Mononuclear cell (primary cell): ENCODE measurements around the gene ELN. TPM values are rescaled to one million over a fixed set of nuclear protein-coding genes. Genes with fewer than 3 reads are reported as not detected.
"Not testable (repeated sequence)": the region's sequence is repeated elsewhere in the genome, so short reads cannot be mapped to it uniquely, and the experiment has no call there.

Source experiments
- H3K27me3 ChIP-seq: 2 replicates; pipeline ENCODE4 v1.6.0; 2011; ENCODE audit warnings: low read length, control low read depth; ENCODE audit not compliant: insufficient read depth
- H3K4me1 ChIP-seq: 2 replicates; pipeline ENCODE4 v1.5.1; 2011; ENCODE audit warnings: mild to moderate bottlenecking, low read length, control low read depth; ENCODE audit not compliant: insufficient read depth
- H3K4me3 ChIP-seq: 2 replicates; pipeline ENCODE4 v1.5.1; 2011; ENCODE audit warnings: mild to moderate bottlenecking, low read length, moderate library complexity
- H3K9me3 ChIP-seq: 2 replicates; pipeline ENCODE4 v1.5.1; 2011; ENCODE audit warnings: low read depth, mild to moderate bottlenecking, control low read depth, low read length
- total RNA-seq: library from RNA; depleted of rRNA; stranded (reverse); fragments of >200 nt; gene quantifications from one replicate; pipeline ENCODE4 v1.2.3, GENCODE V29; 2012

ELN gene
- total RNA-seq, 1 donor, result not detected

GRCh38 chr7:74040101-74040790 lies 12.3 kb downstream of the ELN start:
- Histone ChIP-seq H3K4me1 (no peaks in the 10 kb centered on the region), H3K4me3 (no peak overlapping the region), H3K27me3 (no peaks in the 10 kb centered on the region), H3K9me3 (no peaks in the 10 kb centered on the region)

- H3K4me1 ChIP-seq, result no peaks in the 10 kb centered on the region
- no peaks in the 10 kb centered on the region for H3K9me3 ChIP-seq
- H3K27me3 ChIP-seq, result no peaks in the 10 kb centered on the region
- H3K4me3 ChIP-seq, result no peak overlapping the region
Observed at GRCh38 chr7:74040791-74041520, 13.0 kb downstream of the ELN start.

GRCh38 chr7:74042746-74043522 lies 15.0 kb downstream of the ELN start:
- H3K4me1 ChIP-seq, result no peaks in the 10 kb centered on the region
- no peaks in the 10 kb centered on the region for H3K9me3 ChIP-seq
- no peak overlapping the region for H3K4me3 ChIP-seq
- H3K27me3 ChIP-seq, result no peaks in the 10 kb centered on the region

DNA sequence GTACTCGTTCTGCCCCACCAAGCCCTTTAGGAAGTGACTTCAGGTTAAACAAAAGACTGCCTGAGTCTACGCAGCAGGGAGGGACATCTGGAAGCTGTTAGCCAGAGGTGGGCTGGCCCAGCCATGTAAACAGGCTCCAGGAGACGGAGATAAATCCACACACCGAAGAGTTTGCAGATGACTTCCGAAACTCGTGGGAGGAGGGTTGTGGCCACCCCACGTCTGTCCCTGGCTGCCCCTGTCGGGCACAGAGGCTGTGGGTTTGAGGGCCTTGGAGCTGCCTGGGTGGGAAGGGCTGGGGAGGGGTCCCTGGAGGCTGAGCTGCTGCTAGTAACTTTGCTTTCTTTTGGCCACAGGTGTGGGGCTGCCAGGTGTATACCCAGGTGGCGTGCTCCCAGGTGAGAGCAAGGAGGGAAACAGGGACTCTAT lies 15.6 kb downstream of the ELN start:
- no peak overlapping the region for H3K4me3 ChIP-seq
- no peaks in the 10 kb centered on the region for H3K4me1 ChIP-seq
- no peaks in the 10 kb centered on the region for H3K27me3 ChIP-seq
- no peaks in the 10 kb centered on the region for H3K9me3 ChIP-seq

DNA sequence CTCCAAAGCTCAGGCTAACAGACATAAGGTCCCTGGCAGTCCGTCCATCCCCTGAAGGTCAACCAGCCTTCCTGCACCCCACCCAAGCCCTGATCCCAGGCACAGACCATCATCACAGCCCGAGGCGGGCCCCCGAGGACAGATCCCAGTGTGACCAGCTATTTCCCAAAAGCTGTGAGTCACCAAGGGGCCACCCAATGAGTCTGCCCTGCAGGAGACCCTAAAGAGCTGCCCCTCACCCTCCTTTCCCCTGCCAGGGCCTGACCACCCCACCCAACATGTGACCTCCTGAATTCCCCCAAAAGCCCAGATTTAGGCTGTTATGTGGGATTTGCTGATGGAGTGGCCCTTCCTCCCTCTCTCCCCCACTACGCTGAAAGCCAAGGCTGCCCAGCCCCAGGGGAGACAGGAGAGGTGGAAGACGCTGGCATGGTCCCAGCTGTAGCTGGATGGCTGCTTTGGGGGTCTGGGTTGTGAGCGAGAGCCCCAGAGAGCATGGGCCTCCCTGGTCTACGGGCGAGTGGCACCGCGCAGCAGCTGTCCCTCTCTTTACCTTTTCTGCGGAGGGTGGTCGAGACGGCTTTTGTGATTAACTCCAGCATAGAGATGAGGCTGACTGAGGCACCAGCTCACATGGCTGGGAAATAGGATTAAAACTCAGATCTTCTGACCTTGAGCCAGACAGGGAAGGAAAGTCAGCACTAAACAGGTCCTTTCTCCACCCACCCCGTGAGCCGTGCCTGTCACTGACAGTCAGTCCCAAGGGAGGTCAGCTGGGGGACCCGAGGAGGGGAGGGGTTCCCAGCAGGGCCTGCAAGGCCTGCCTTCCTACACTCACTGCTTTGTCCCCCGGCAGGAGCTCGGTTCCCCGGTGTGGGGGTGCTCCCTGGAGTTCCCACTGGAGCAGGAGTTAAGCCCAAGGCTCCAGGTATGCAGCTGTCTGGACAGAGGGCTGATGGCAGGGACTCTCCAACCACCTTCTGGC lies 16.7 kb downstream of the ELN start:
- Histone ChIP-seq H3K4me3 (no peak overlapping the region), H3K27me3 (no peaks in the 10 kb centered on the region), H3K4me1 (no peaks in the 10 kb centered on the region), H3K9me3 (no peaks in the 10 kb centered on the region)

GRCh38 chr7:74046581-74046980 lies 18.6 kb downstream of the ELN start:
- not testable (repeated sequence) for H3K27me3 ChIP-seq, H3K4me1 ChIP-seq, H3K9me3 ChIP-seq, H3K4me3 ChIP-seq

- H3K27me3 ChIP-seq, result no peaks in the 10 kb centered on the region
- no peaks in the 10 kb centered on the region for H3K4me1 ChIP-seq
- no peak overlapping the region for H3K4me3 ChIP-seq
- H3K9me3 ChIP-seq, result no peaks in the 10 kb centered on the region
Observed at GRCh38 chr7:74047804-74048380, 19.9 kb downstream of the ELN start.

- Histone ChIP-seq H3K4me1 (no peaks in the 10 kb centered on the region), H3K9me3 (no peaks in the 10 kb centered on the region), H3K27me3 (no peaks in the 10 kb centered on the region), H3K4me3 (no peak overlapping the region)
Observed at GRCh38 chr7:74048999-74049599, 21.1 kb downstream of the ELN start.

DNA sequence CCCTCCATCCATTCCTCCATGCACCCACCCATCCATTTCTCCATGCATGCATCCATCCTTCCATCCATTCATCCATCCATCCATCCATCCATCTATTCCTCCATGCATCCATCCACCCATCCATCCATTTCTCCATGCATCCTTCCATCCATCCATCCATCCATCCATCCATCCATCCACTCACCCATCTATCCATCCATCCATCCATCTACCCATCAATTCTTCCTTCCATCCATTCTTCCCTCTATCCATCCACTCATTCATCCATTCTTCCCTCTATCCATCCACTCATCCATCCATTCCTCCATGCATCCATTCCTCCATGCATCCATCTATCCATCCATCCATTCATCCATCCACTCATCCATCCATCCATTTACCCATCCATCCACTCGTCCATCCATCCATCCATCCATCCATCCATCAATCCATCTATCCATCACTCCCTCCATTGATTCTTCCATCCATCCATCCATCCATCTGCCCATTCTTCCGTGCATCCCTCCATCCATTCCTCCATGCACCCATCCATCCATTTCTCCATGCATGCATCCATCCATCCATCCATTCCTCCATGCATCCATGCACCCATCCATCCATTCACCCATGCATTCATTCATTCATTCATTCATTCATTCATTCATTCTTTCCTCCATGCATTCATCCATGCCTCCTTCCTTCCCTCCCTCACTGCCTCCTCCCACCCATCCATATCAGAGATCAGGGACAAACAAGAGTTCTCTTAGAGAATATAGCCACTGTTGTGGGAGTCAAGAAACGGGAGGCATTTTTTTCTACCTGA lies 22.2 kb downstream of the ELN start:
- H3K9me3 ChIP-seq, result no peaks in the 10 kb centered on the region
- H3K27me3 ChIP-seq, result no peaks in the 10 kb centered on the region
- H3K4me3 ChIP-seq, result no peak overlapping the region
- no peaks in the 10 kb centered on the region for H3K4me1 ChIP-seq

DNA sequence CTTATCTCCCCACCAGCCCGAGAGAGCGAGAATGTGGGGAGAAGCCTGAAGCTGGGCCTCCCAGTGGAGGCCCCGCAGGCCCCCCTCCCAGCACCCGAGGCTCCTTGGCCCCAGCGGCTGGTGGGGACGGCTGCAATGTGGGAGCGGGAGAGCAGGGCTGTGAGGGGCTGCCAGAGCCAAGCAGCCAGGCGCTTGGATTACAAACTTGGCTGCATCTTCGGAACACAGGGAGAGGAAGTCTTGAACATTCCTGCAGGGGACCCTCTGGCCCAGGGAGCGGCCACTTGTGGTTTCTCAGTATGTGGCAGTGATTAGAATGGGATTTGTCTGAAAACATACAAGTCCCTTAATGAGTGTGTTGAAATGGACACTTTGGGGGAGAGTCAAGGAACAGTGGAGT lies 23.2 kb downstream of the ELN start:
- Histone ChIP-seq H3K27me3 (no peaks in the 10 kb centered on the region), H3K9me3 (no peaks in the 10 kb centered on the region), H3K4me1 (no peaks in the 10 kb centered on the region), H3K4me3 (no peak overlapping the region)

- Histone ChIP-seq H3K9me3 (no peaks in the 10 kb centered on the region), H3K4me1 (no peaks in the 10 kb centered on the region), H3K4me3 (no peak overlapping the region), H3K27me3 (no peaks in the 10 kb centered on the region)
Observed at GRCh38 chr7:74051629-74052410, 23.8 kb downstream of the ELN start.

- H3K4me3 ChIP-seq, result no peak overlapping the region
- H3K4me1 ChIP-seq, result no peaks in the 10 kb centered on the region
- H3K9me3 ChIP-seq, result no peaks in the 10 kb centered on the region
- no peaks in the 10 kb centered on the region for H3K27me3 ChIP-seq
Observed at GRCh38 chr7:74052628-74053027, 24.7 kb downstream of the ELN start.
